K562 (cell line): Measurements from ENCODE around the gene CAPN13. TPM values are rescaled to one million over a fixed set of nuclear protein-coding genes. Genes with fewer than 3 reads are reported as not detected.

Experiments used
- ATAC-seq: fragments of 200-7000 bp; cut with Tn5 transposase; 3 replicates; pipeline ENCODE4 v1.9.1; 2020; ENCODE audit warnings: moderate library complexity
- BruUV-seq: library from RNA; stranded (reverse); fragments of 400-500 nt; replicated peaks from 2 replicates; lab custom pipeline; 2021; lab: Mats Ljungman, UMichigan
- CTCF ChIA-PET: fragments of 300-600 bp; formaldehyde crosslinking; extraction: SDS; loops from one replicate; lab custom pipeline; 2021; ENCODE audit warnings: low intra/inter-chr PET ratio; lab: Yijun Ruan, JAX
- POLR2A ChIA-PET: fragments of 300-600, 350-650 bp; sonication (Branson Sonifier 250); formaldehyde crosslinking; extraction: SDS; loops from one replicate; lab custom pipeline; 2021; ENCODE audit warnings: antibody characterized with exemption, inconsistent platforms; lab: Yijun Ruan, JAX
- DNase-seq, 4 experiments: peaks; one replicate each; pipeline versions ENCODE4 v3.0.0 to v3.0.0-alpha.2; 2011 to 2018; ENCODE audit warnings: low spot score in 3 of 4, mixed read lengths in 3 of 4; ENCODE audit errors: extremely low read depth in 1 of 4
- FAIRE-seq: peaks from 2 replicates; lab custom pipeline; 2011; peaks lifted over from hg19 to GRCh38; lab: Jason Lieb, UNC
- H2AFZ ChIP-seq: 2 replicates; pipeline ENCODE4 v1.6.0; 2011; ENCODE audit warnings: low read depth, low read length, control low read depth, inconsistent platforms
- H3K27ac ChIP-seq: fragments of 200-600 bp; 3 replicates; pipeline ENCODE4 v1.8.0; 2011; ENCODE audit warnings: low read depth, mild to moderate bottlenecking, control low read depth, inconsistent platforms, low read length, moderate library complexity, mixed read lengths; ENCODE audit errors: extremely low read depth
- H3K27me3 ChIP-seq, 2 experiments: fragments of 300-600 bp in 1 of 2; 2 replicates in 1 of 2; 3 replicates in 1 of 2; pipeline versions ENCODE4 v1.6.0 to v1.8.0; 2011; ENCODE audit warnings: inconsistent platforms in 2 of 2, low read length in 2 of 2, mild to moderate bottlenecking in 1 of 2, mixed read lengths in 1 of 2, moderate library complexity in 1 of 2; ENCODE audit not compliant: control insufficient read depth in 2 of 2, insufficient read depth in 2 of 2
- H3K36me3 ChIP-seq: fragments of 300-600 bp; 3 replicates; pipeline ENCODE4 v1.8.0; 2011; ENCODE audit warnings: mild to moderate bottlenecking, low read length, inconsistent platforms; ENCODE audit not compliant: control insufficient read depth, insufficient read depth
- H3K4me1 ChIP-seq, 2 experiments: fragments of 200-600 bp in 1 of 2; replicated peaks in 1 of 2; 2 replicates in 1 of 2; 3 replicates in 1 of 2; pipeline versions ENCODE4 v1.5.1 to v1.8.0; 2011; ENCODE audit warnings: inconsistent platforms in 2 of 2, low read length in 2 of 2, mild to moderate bottlenecking in 1 of 2, mixed read lengths in 1 of 2, moderate library complexity in 1 of 2; ENCODE audit not compliant: control insufficient read depth in 2 of 2, insufficient read depth in 2 of 2
- H3K4me2 ChIP-seq: 2 replicates; pipeline ENCODE4 v1.6.1; 2011; ENCODE audit warnings: low read length, control low read depth, inconsistent platforms, mixed read lengths; ENCODE audit not compliant: insufficient read depth
- H3K4me3 ChIP-seq: fragments of 200-600 bp; sonication (generic), shearing (Covaris generic); 2 replicates; pipeline ENCODE4 v1.5.1; 2016; ENCODE audit warnings: control low read depth, inconsistent platforms
- H3K79me2 ChIP-seq: fragments of 200-600 bp; 3 replicates; pipeline ENCODE4 v1.8.0; 2011; ENCODE audit warnings: low read length, inconsistent platforms; ENCODE audit not compliant: control insufficient read depth, insufficient read depth
- H3K9ac ChIP-seq, 2 experiments: 2 replicates each; pipeline versions ENCODE4 v1.6.0 to v1.6.1; 2011; ENCODE audit warnings: low read depth in 2 of 2, low read length in 2 of 2, control low read depth in 1 of 2, inconsistent platforms in 1 of 2, mild to moderate bottlenecking in 1 of 2, mixed read lengths in 1 of 2; ENCODE audit not compliant: insufficient read depth in 1 of 2
- H3K9me1 ChIP-seq: one replicate; pipeline ENCODE4 v1.6.0; 2011; ENCODE audit warnings: inconsistent platforms, mild to moderate bottlenecking, low read length, moderate library complexity; ENCODE audit not compliant: control insufficient read depth, insufficient read depth
- H3K9me3 ChIP-seq: replicated peaks from 2 replicates; pipeline ENCODE4 v1.5.1; 2011; ENCODE audit warnings: low read depth, low read length, inconsistent platforms; ENCODE audit not compliant: control insufficient read depth, insufficient read depth
- H4K20me1 ChIP-seq: replicated peaks from 2 replicates; pipeline ENCODE4 v1.6.1; 2011; ENCODE audit warnings: low read length, inconsistent platforms, mixed read lengths; ENCODE audit not compliant: control insufficient read depth, insufficient read depth
- CBX8 ChIP-seq: fragments of 200-600 bp; sonication (generic); IDR thresholded peaks from 2 replicates; pipeline ENCODE4 v1.6.1; 2012; ENCODE audit warnings: borderline replicate concordance, mixed run types, low read depth, mild to moderate bottlenecking, moderate library complexity, mixed read lengths, low read length, control low read depth, inconsistent platforms; ENCODE audit not compliant: poor library complexity, severe bottlenecking; ENCODE audit errors: extremely low read depth
- CEBPZ ChIP-seq: fragments of 150-350 bp; IDR thresholded peaks from 2 replicates; pipeline ENCODE4 v1.6.1; 2014; ENCODE audit warnings: low read depth, mild to moderate bottlenecking, low read length, borderline replicate concordance
- GATAD2A ChIP-seq: fragments of 450-650 bp; IDR thresholded peaks from 2 replicates; pipeline ENCODE4 v1.6.1; 2017
- GATAD2B ChIP-seq: fragments of 450-650 bp; IDR thresholded peaks from 2 replicates; pipeline ENCODE4 v1.6.1; 2017; ENCODE audit warnings: mild to moderate bottlenecking, borderline replicate concordance
- LCOR ChIP-seq: sonication (generic); formaldehyde crosslinking; IDR thresholded peaks from 2 replicates; pipeline ENCODE4 v1.8.0; 2022; ENCODE audit warnings: mild to moderate bottlenecking, missing genetic modification reagents
- PHB ChIP-seq: fragments of 250-450 bp; sonication (Bioruptor Pico); IDR thresholded peaks from 2 replicates; pipeline ENCODE4 v1.5.0; 2021
- RBM15 ChIP-seq: fragments of 200-400 bp; formaldehyde crosslinking; IDR thresholded peaks from 2 replicates; pipeline ENCODE4 v1.6.1; 2018; ENCODE audit warnings: mild to moderate bottlenecking, low read length, moderate library complexity; ENCODE audit not compliant: insufficient read depth
- RHOXF2B ChIP-seq: fragments of 250-450 bp; sonication (Bioruptor Pico); conservative IDR thresholded peaks from 2 replicates; pipeline ENCODE4 v1.5.1; 2021
- SIRT6 ChIP-seq: IDR thresholded peaks from one replicate; pipeline ENCODE4 v1.6.1; 2012; ENCODE audit warnings: low read depth, mild to moderate bottlenecking, control low read depth, inconsistent platforms, low read length, moderate library complexity
- SREBF2 ChIP-seq: sonication (generic); formaldehyde crosslinking; IDR thresholded peaks from 2 replicates; pipeline ENCODE4 v1.4.0; 2020; ENCODE audit warnings: mild to moderate bottlenecking, missing genetic modification reagents
- TRIM28 ChIP-seq: fragments of 450-650 bp; IDR thresholded peaks from 2 replicates; pipeline ENCODE4 v1.6.1; 2017
- ZNF274 ChIP-seq: IDR thresholded peaks from 2 replicates; pipeline ENCODE4 v1.6.1; 2011; ENCODE audit warnings: low read depth, mild to moderate bottlenecking, low read length, moderate library complexity, borderline replicate concordance
- WGBS: fragments of 100-300 bp; shearing (Covaris generic); methylation state at CpG from one replicate; pipeline ENCODE4 v1.1.6; 2016; ENCODE audit warnings: low coverage, mixed read lengths; ENCODE audit not compliant: insufficient coverage; ENCODE audit errors: missing lambda C conversion rate; 5-methylcytosine and 5-hydroxymethylcytosine counted together
- in situ Hi-C: fragments of 300-500 bp; cut with MboI; formaldehyde crosslinking; loops from 4 replicates; pipeline ENCODE4 v1.15.0; 2018; ENCODE audit warnings: inconsistent platforms, mixed read lengths
- intact Hi-C: fragments of 100-400 bp; cut with micrococcal nuclease; formaldehyde crosslinking; loops from 2 replicates; pipeline ENCODE4 v1.14.2; 2022
- polyA plus RNA-seq, 8 experiments: library from polyadenylated mRNA; depleted of rRNA in 4 of 8; stranded (reverse) in 5 of 8; unstranded in 3 of 8; fragments of >200 nt; fragmentation: Nextera tagmentation in 2 of 8; fragmentation: Illumina TruSeq in 1 of 8; extraction: Ambion mirVana in 2 of 8; extraction: Trizol in 1 of 8; gene quantifications; 2 replicates each; pipeline versions ENCODE4 v1.2.1 to v1.2.3, GENCODE V29; 2011 to 2014; ENCODE audit warnings: inconsistent platforms in 1 of 8, missing spikeins in 1 of 8
- total RNA-seq, 7 experiments: library from RNA; depleted of rRNA in 6 of 7; stranded (reverse); fragments of >200 nt in 6 of 7; fragmentation: Illumina TruSeq in 2 of 7; extraction: Trizol in 2 of 7; gene quantifications; 2 replicates each; pipeline versions ENCODE4 v1.2.1 to v1.2.3, GENCODE V29; 2011 to 2021; ENCODE audit warnings: low replicate concordance in 1 of 7

The CAPN13 gene
- total and polyA plus RNA-seq, 9 of the 15 experiments (the other 6 are each of a cell fraction or from before 2014, with no cell fraction given), result not detected

- H3K79me2 ChIP-seq, result no peaks in the 10 kb centered on the region
- BruUV-seq, result no TSS peak
- DNase-seq (no peak), ATAC-seq (no peak), FAIRE-seq (no peak)
- 2% methylated on average over 7 of the region's 7 CpGs for WGBS
- H3K27ac ChIP-seq, result no peak overlapping the region
- no peaks in the 10 kb centered on the region for H4K20me1 ChIP-seq
- no peaks in the 10 kb centered on the region for H3K9me1 ChIP-seq
- in situ Hi-C loops, result no loop called here
- no peaks in the 10 kb centered on the region for H3K4me1 ChIP-seq
- no peak overlapping the region for H2AFZ ChIP-seq
- no peaks in the 10 kb centered on the region for H3K9me3 ChIP-seq
- H3K27me3 ChIP-seq, result peaks cover 3 to 67% of the 10 kb centered on the region in 2 experiments; a peak in 2 of 5 replicates
- no peak overlapping the region for H3K4me3 ChIP-seq
- H3K9ac ChIP-seq, result no peak overlapping the region; a peak in 1 of 4 replicates
- ChIA-PET CTCF (interaction anchor here (0.7 kb wide), 1 partner anchor 33 kb away, joined by 5 read pairs; no protein-coding TSS in a partner anchor), POLR2A (interaction anchor here (0.6 kb wide), 1 partner anchor 11 kb away, joined by 3 read pairs; no protein-coding TSS in a partner anchor)
- H3K36me3 ChIP-seq, result no peaks in the 10 kb centered on the region
- H3K4me2 ChIP-seq, result no peak overlapping the region
- intact Hi-C loops, result no loop called here
- TF ChIP-seq SREBF2 (CRISPR knock-in tag) (no peak), GATAD2A (no peak), CEBPZ (no peak), SIRT6 (no peak), CBX8 (no peak), LCOR (no peak), TRIM28 (no peak), RHOXF2B (CRISPR knock-in tag) (no peak), ZNF274 (no peak), PHB (CRISPR knock-in tag) (no peak), GATAD2B (no peak), RBM15 (no peak)
These were observed 115.9 kb downstream of the CAPN13 start for GRCh38 chr2:30691091-30691947.
